Measurements from ENCODE around the gene MEPE.
A peak's percentile ranks its signal among the peaks of the same experiment; 100 is the strongest.

Gene MEPE

GRCh38 chr4:87844452-87844851 is 11.7 kb downstream of the MEPE start (continued):
- no peak for TF ChIP-seq ZNF221 (tag by site-specific recombination; IDR thresholded peaks at IDR 0.05; ENCODE audit: borderline replicate concordance)
- TF ChIP-seq ZNF785 (tag by site-specific recombination; IDR thresholded peaks at IDR 0.05) = no peak
- no peak for TF ChIP-seq ZNF433 (tag by site-specific recombination; IDR thresholded peaks at IDR 0.05; ENCODE audit: low read depth)
- no peak for TF ChIP-seq ZBTB1 (tag by site-specific recombination; IDR thresholded peaks at IDR 0.05)

- ChIA-PET POLR2A (no interaction called here), CTCF (interaction anchor here (1.1 to 4.6 kb wide), 4 partner anchors 7 to 518 kb away, joined by 3 to 39 read pairs (median 20); no protein-coding TSS in a partner anchor)
- no peaks in the 10 kb centered on the region for H3K9me3 ChIP-seq (ENCODE audit: control insufficient read depth, insufficient read depth, low read depth, low read length)
- TF ChIP-seq SP3 (tag by site-specific recombination; IDR thresholded peaks at IDR 0.05) (no peak), ZNF324 (tag by site-specific recombination; IDR thresholded peaks at IDR 0.05) (no peak), ZNF311 (tag by site-specific recombination; IDR thresholded peaks at IDR 0.05; ENCODE audit: borderline replicate concordance) (no peak)
- no peaks in the 10 kb centered on the region for H3K36me3 ChIP-seq (ENCODE audit: control insufficient read depth in 2 of 2, insufficient read depth in 1 of 2, low read length in 2 of 2)
- H3K27ac ChIP-seq (ENCODE audit: extremely low read depth, low read depth, low read length) = no peak overlapping the region
- no peak overlapping the region for H3K4me3 ChIP-seq (ENCODE audit: low read depth, low read length)
- no peaks in the 10 kb centered on the region for H3K4me1 ChIP-seq (ENCODE audit: control insufficient read depth, insufficient read depth, low read length)
Measured at GRCh38 chr4:87846226-87846625, 13.5 kb downstream of the MEPE start.

- Histone ChIP-seq H3K4me1 (ENCODE audit: control insufficient read depth, insufficient read depth, low read length) (no peaks in the 10 kb centered on the region), H3K27ac (ENCODE audit: extremely low read depth, low read depth, low read length) (no peak overlapping the region), H3K9me3 (ENCODE audit: control insufficient read depth, insufficient read depth, low read depth, low read length) (no peaks in the 10 kb centered on the region), H3K4me3 (ENCODE audit: low read depth, low read length) (no peak overlapping the region; the same call in 1 of the 2 replicates), H3K36me3 (ENCODE audit: control insufficient read depth in 2 of 2, insufficient read depth in 1 of 2, low read length in 2 of 2) (no peaks in the 10 kb centered on the region)
- ChIA-PET CTCF (interaction anchor here (0.6 to 4.6 kb wide), 38 partner anchors 9 to 714 kb away, joined by 3 to 39 read pairs (median 4); partner anchors contain the start of gene SPP1), POLR2A (no interaction called here)
- TF ChIP-seq ZNF2 (tag by site-specific recombination; IDR thresholded peaks at IDR 0.05) (0 out of 2 replicates have a peak, but pooled peaks have one; percentile 41), ZNF658 (tag by site-specific recombination; IDR thresholded peaks at IDR 0.05) (no peak), ZNF280C (tag by site-specific recombination; IDR thresholded peaks at IDR 0.05) (no peak), ZNF654 (tag by site-specific recombination; IDR thresholded peaks at IDR 0.05; ENCODE audit: low read depth) (peak; percentile 58), ZNF362 (tag by site-specific recombination; IDR thresholded peaks at IDR 0.05) (peak; percentile 63; the same call in 1 of the 2 replicates), ZNF416 (tag by site-specific recombination; IDR thresholded peaks at IDR 0.05) (no peak), PRDM10 (tag by site-specific recombination; IDR thresholded peaks at IDR 0.05) (peak; percentile 63), ZNF335 (tag by site-specific recombination; conservative IDR thresholded peaks at IDR 0.05) (0 out of 2 replicates have a peak, but pooled peaks have one; percentile 33)
Measured at GRCh38 chr4:87848622-87849351, 16.0 kb downstream of the MEPE start.

Data from HEK293 (cell line).